Neural progenitor cell (in vitro differentiated cells): ENCODE data around the gene LMX1B. TPM values are rescaled to one million over a fixed set of nuclear protein-coding genes. Genes with fewer than 3 reads are reported as not detected.

Experiments
- DNase-seq: peaks from one replicate; pipeline ENCODE4 v3.0.0-alpha.2; 2016; ENCODE audit warnings: low spot score
- H2AFZ ChIP-seq: fragments of 200-600 bp; sonication (generic); replicated peaks from 2 replicates; pipeline ENCODE4 v1.6.1; 2016; ENCODE audit warnings: antibody characterized with exemption
- H3F3A ChIP-seq: fragments of 200-600 bp; sonication (generic); 2 replicates; pipeline ENCODE4 v1.6.1; 2016; ENCODE audit warnings: antibody characterized with exemption, low read depth
- H3K27ac ChIP-seq: fragments of 200-600 bp; sonication (generic); 2 replicates; pipeline ENCODE4 v1.5.1; 2016; ENCODE audit warnings: mild to moderate bottlenecking
- H3K27me3 ChIP-seq: fragments of 200-600 bp; sonication (generic); 2 replicates; pipeline ENCODE4 v1.6.1; 2016; ENCODE audit warnings: mild to moderate bottlenecking, moderate library complexity
- H3K36me3 ChIP-seq: fragments of 200-600 bp; sonication (generic); 2 replicates; pipeline ENCODE4 v1.5.1; 2016
- H3K4me1 ChIP-seq: fragments of 200-600 bp; sonication (generic); 2 replicates; pipeline ENCODE4 v1.6.1; 2016; ENCODE audit warnings: mixed run types
- H3K4me2 ChIP-seq: fragments of 200-600 bp; sonication (generic); 2 replicates; pipeline ENCODE4 v1.6.1; 2016
- H3K4me3 ChIP-seq: fragments of 200-600 bp; sonication (generic); 2 replicates; pipeline ENCODE4 v1.5.1; 2016
- H3K79me2 ChIP-seq: fragments of 200-600 bp; sonication (generic); 2 replicates; pipeline ENCODE4 v1.6.1; 2016; ENCODE audit warnings: low read depth
- H3K9ac ChIP-seq: fragments of 200-600 bp; sonication (generic); 2 replicates; pipeline ENCODE4 v1.6.1; 2016
- H3K9me3 ChIP-seq: fragments of 200-600 bp; sonication (generic); 2 replicates; pipeline ENCODE4 v1.5.1; 2016; ENCODE audit warnings: low read depth
- H4K20me1 ChIP-seq: fragments of 200-600 bp; sonication (generic); 2 replicates; pipeline ENCODE4 v1.6.1; 2016; ENCODE audit warnings: low read depth
- H3K27ac Mint-ChIP-seq: 3 replicates; pipeline ENCODE4 v1.8.0; 2021; ENCODE audit warnings: mixed read lengths
- H3K27me3 Mint-ChIP-seq: 2 replicates; pipeline ENCODE4 v1.8.0; 2022; ENCODE audit warnings: low read depth, mild to moderate bottlenecking, inconsistent platforms, moderate library complexity, mixed read lengths; ENCODE audit not compliant: insufficient read depth
- H3K36me3 Mint-ChIP-seq: 3 replicates; pipeline ENCODE4 v1.8.0; 2021; ENCODE audit warnings: mixed read lengths
- H3K4me1 Mint-ChIP-seq: 3 replicates; pipeline ENCODE4 v1.8.0; 2021; ENCODE audit warnings: mixed read lengths
- H3K4me3 Mint-ChIP-seq: 3 replicates; pipeline ENCODE4 v1.8.0; 2021; ENCODE audit warnings: mild to moderate bottlenecking, moderate library complexity, mixed read lengths
- H3K9me3 Mint-ChIP-seq: 3 replicates; pipeline ENCODE4 v1.8.0; 2020; ENCODE audit warnings: mixed read lengths
- EZH2 ChIP-seq: fragments of 200-600 bp; sonication (generic); IDR thresholded peaks from 2 replicates; pipeline ENCODE4 v1.6.1; 2017; ENCODE audit warnings: antibody characterized with exemption, mild to moderate bottlenecking, moderate library complexity
- EZH2phosphoT487 ChIP-seq: fragments of 200-600 bp; sonication (generic); IDR thresholded peaks from 2 replicates; pipeline ENCODE4 v1.6.1; 2017; ENCODE audit warnings: antibody characterized with exemption
- total RNA-seq: library from RNA; depleted of rRNA; stranded (reverse); fragments of >200 nt; gene quantifications from 2 replicates; pipeline ENCODE4 v1.2.3, GENCODE V29; 2015; ENCODE audit warnings: low replicate concordance
- TF ChIP-seq, protein P1 (sequence below): fragments of 200-600 bp; sonication (generic); IDR thresholded peaks from 2 replicates; pipeline ENCODE4 v1.5.1; 2017; ENCODE audit warnings: antibody characterized with exemption, mild to moderate bottlenecking

Gene LMX1B
- total RNA-seq, 1 donor from 2014 or later: 0.19 TPM

DNA sequence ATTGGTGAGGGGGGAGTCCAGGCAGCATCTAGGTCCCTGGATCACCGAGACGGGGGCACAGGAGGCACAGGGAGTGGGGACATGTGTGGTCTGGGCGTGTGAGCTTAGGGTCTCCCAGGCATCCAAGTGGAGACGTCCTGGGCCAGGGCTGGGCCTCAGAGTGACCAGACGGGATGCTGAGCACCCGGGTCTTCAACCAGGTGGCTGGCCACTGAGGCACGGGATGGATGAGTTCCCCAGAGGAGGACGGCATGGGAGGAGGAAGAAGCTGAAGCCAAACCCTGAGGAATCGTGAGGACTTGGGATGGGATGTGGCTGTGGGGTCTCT lies 88.0 kb downstream of the LMX1B start:
- Histone ChIP-seq H3F3A (peaks cover 8% of the 10 kb centered on the region), H3K9me3 (no peaks in the 10 kb centered on the region), H3K4me2 (no peak overlapping the region), H2AFZ (no peak overlapping the region), H3K27ac (no peak overlapping the region), H3K36me3 (no peaks in the 10 kb centered on the region), H3K4me1 (peaks cover 10% of the 10 kb centered on the region), H4K20me1 (no peaks in the 10 kb centered on the region), H3K4me3 (no peak overlapping the region), H3K79me2 (no peaks in the 10 kb centered on the region), H3K27me3 (peaks cover 71% of the 10 kb centered on the region), H3K9ac (no peak overlapping the region)
- Mint-ChIP-seq H3K27me3 (peaks cover 29% of the 10 kb centered on the region), H3K36me3 (no peaks in the 10 kb centered on the region), H3K27ac (peak overlapping the region; percentile 92), H3K9me3 (no peaks in the 10 kb centered on the region), H3K4me3 (peak overlapping the region; percentile 24), H3K4me1 (peaks cover 43% of the 10 kb centered on the region)
- TF ChIP-seq EZH2 (no peak), EZH2phosphoT487 (no peak)
- TF ChIP-seq, protein P1, sequence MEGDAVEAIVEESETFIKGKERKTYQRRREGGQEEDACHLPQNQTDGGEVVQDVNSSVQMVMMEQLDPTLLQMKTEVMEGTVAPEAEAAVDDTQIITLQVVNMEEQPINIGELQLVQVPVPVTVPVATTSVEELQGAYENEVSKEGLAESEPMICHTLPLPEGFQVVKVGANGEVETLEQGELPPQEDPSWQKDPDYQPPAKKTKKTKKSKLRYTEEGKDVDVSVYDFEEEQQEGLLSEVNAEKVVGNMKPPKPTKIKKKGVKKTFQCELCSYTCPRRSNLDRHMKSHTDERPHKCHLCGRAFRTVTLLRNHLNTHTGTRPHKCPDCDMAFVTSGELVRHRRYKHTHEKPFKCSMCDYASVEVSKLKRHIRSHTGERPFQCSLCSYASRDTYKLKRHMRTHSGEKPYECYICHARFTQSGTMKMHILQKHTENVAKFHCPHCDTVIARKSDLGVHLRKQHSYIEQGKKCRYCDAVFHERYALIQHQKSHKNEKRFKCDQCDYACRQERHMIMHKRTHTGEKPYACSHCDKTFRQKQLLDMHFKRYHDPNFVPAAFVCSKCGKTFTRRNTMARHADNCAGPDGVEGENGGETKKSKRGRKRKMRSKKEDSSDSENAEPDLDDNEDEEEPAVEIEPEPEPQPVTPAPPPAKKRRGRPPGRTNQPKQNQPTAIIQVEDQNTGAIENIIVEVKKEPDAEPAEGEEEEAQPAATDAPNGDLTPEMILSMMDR: no peak
- no peak for DNase-seq

DNA sequence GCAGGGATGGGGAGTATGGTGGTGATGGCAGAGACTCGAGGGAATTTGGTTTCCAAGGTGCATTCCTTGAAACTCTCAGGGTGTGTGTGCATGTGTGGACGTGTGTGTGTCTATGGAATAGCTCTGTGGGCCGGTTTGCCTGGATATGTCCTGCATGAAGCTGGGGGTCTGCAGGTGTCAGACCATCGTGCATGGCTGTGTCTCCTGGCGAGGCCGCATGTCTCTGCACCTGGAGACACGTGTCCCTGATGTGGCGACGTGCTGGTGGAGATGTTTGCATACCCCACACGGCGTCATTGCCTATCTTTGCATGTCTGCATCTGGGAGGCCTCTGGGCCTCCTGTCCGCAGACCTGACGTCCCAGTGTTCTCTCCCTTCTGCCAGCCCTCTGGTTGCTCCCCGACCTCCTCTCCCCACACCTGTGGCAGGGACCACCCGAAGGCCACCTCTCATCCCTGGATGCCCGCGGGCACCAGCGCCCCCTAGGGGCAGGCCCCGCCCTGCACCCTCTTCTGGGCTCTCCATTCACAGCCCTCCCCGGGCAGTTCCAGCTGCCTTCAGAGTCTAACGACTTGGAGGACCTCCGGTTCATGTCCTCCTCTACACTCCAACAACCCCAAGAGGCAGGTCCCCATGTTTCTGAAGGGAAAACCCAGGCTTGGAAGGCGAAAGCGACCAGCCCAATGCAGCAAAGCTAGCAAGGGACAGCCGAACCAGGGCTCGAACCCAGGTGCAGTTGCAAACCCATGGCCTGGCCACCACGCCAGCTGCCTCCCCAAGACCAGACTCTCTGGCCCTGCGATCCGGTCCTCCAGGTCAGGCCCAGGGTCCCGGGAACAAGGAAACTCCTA lies 88.6 kb downstream of the LMX1B start:
- Mint-ChIP-seq H3K27ac (peak overlapping the region; percentile 92), H3K9me3 (no peaks in the 10 kb centered on the region), H3K4me3 (peak overlapping the region; percentile 50), H3K27me3 (peaks cover 29% of the 10 kb centered on the region), H3K36me3 (no peaks in the 10 kb centered on the region), H3K4me1 (peaks cover 41% of the 10 kb centered on the region)
- Histone ChIP-seq H3F3A (peaks cover 10% of the 10 kb centered on the region), H2AFZ (no peak overlapping the region), H3K79me2 (no peaks in the 10 kb centered on the region), H3K27ac (no peak overlapping the region), H3K4me1 (peaks cover 10% of the 10 kb centered on the region), H3K36me3 (no peaks in the 10 kb centered on the region), H3K27me3 (peaks cover 77% of the 10 kb centered on the region), H3K9me3 (no peaks in the 10 kb centered on the region), H3K4me2 (peak overlapping the region; percentile 45), H4K20me1 (no peaks in the 10 kb centered on the region), H3K4me3 (no peak overlapping the region), H3K9ac (no peak overlapping the region)
- peak; percentile 69 for DNase-seq
- TF ChIP-seq, protein P1: peak; percentile 86
- TF ChIP-seq EZH2phosphoT487: no peak

DNA sequence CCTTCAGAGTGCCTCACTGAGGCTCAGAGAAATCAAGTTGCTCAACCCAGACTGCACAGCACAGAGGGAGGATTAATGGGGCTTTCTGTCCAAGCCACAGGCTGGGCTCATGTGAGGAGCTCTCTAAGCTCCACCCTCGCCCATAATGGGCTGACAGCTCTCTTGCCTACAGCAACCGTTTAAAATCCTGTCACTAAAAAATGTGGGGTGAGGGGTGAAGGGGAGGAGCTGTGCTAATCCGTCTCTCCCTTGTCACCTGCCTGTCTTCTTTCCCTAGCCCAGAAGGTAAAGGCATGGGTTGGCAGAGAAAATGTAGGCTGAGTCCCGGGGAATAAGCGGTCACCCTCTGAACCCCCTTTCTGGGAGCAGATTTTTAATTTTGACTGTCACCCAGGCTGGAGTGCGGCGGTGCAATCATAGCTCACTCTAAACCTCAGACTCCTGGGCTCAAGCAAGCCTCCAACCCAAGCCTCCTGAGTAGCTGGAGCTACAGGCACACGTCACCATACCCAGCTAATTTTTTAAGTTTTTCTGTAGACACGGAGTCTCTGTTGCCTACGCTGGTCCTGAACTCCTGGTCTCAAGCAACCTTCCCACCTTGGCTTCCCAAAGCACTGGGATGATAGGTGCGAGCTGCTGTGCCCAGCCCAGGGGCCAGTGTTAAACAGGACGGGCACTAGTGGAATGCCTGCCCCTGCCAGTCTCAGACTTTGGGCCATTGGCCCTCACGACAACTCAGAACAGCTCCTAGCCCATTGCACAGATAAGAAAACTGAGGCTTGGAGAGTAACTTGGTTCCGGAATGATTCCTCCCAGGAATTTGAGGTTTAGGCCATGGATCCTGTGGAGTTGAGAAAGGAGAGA lies 89.5 kb downstream of the LMX1B start:
- Histone ChIP-seq H2AFZ (no peak overlapping the region), H3K4me1 (peaks cover 10% of the 10 kb centered on the region), H3K9ac (no peak overlapping the region), H3K9me3 (no peaks in the 10 kb centered on the region), H3K27ac (no peak overlapping the region), H3K4me3 (no peak overlapping the region), H3K36me3 (no peaks in the 10 kb centered on the region), H3F3A (peaks cover 10% of the 10 kb centered on the region), H4K20me1 (no peaks in the 10 kb centered on the region), H3K27me3 (peaks cover 86% of the 10 kb centered on the region), H3K4me2 (peak overlapping the region; percentile 45), H3K79me2 (no peaks in the 10 kb centered on the region)
- DNase-seq: peak; percentile 81
- Mint-ChIP-seq H3K27me3 (peaks cover 29% of the 10 kb centered on the region), H3K36me3 (no peaks in the 10 kb centered on the region), H3K27ac (peak overlapping the region; percentile 21), H3K9me3 (no peaks in the 10 kb centered on the region), H3K4me1 (peaks cover 41% of the 10 kb centered on the region), H3K4me3 (peak overlapping the region; percentile 18)
- no peak for TF ChIP-seq EZH2
- TF ChIP-seq, protein P1: no peak
- no peak for TF ChIP-seq EZH2phosphoT487
